Fibroblast of lung (primary cell): ENCODE results near the gene SLC6A11. TPM values are rescaled to one million over a fixed set of nuclear protein-coding genes. Genes with fewer than 3 reads are reported as not detected.

Experiments used
- DNase-seq, 2 donors: peaks; one replicate each; pipeline versions ENCODE4 v3.0.0 to v3.0.0-alpha.2; 2010; ENCODE audit warnings: low read depth in 2 of 2
- H2AFZ ChIP-seq: 2 replicates; pipeline ENCODE4 v1.5.1; 2012; ENCODE audit warnings: low read length, control low read depth, inconsistent platforms
- H3K27ac ChIP-seq: 2 replicates; pipeline ENCODE4 v1.5.1; 2011; ENCODE audit warnings: low read length, control low read depth; ENCODE audit not compliant: insufficient read depth
- H3K27me3 ChIP-seq: 2 replicates; pipeline ENCODE4 v1.5.1; 2011; ENCODE audit warnings: mild to moderate bottlenecking, low read length; ENCODE audit not compliant: control insufficient read depth, insufficient read depth
- H3K36me3 ChIP-seq: 2 replicates; pipeline ENCODE4 v1.5.1; 2011; ENCODE audit warnings: low read length; ENCODE audit not compliant: control insufficient read depth, insufficient read depth
- H3K4me1 ChIP-seq: 2 replicates; pipeline ENCODE4 v1.5.1; 2011; ENCODE audit warnings: low read length; ENCODE audit not compliant: control insufficient read depth, insufficient read depth; ENCODE audit errors: extremely low read depth
- H3K4me2 ChIP-seq: 2 replicates; pipeline ENCODE4 v1.5.1; 2011; ENCODE audit warnings: low read length, control low read depth; ENCODE audit not compliant: insufficient read depth; ENCODE audit errors: extremely low read depth
- H3K4me3 ChIP-seq, 4 experiments: fragments of 200-600 bp in 1 of 4; sonication (generic) in 1 of 4; replicated peaks in 1 of 4; 2 replicates each; pipeline ENCODE4 v1.5.1; 2011 to 2016; ENCODE audit warnings: low read length in 4 of 4, low read depth in 3 of 4, mild to moderate bottlenecking in 3 of 4, control low read depth in 2 of 4, inconsistent platforms in 1 of 4, mixed read lengths in 1 of 4; ENCODE audit not compliant: insufficient read depth in 1 of 4; ENCODE audit errors: control extremely low read depth in 1 of 4
- H3K79me2 ChIP-seq: 2 replicates; pipeline ENCODE4 v1.5.1; 2012; ENCODE audit warnings: mild to moderate bottlenecking, low read length, inconsistent platforms; ENCODE audit not compliant: control insufficient read depth, insufficient read depth
- H3K9ac ChIP-seq: 2 replicates; pipeline ENCODE4 v1.5.1; 2011; ENCODE audit warnings: mild to moderate bottlenecking, low read length, control low read depth; ENCODE audit not compliant: insufficient read depth
- H3K9me3 ChIP-seq: 2 replicates; pipeline ENCODE4 v1.5.1; 2012; ENCODE audit warnings: low read depth, low read length; ENCODE audit not compliant: control insufficient read depth, insufficient read depth
- H4K20me1 ChIP-seq: 2 replicates; pipeline ENCODE4 v1.5.1; 2011; ENCODE audit warnings: low read length; ENCODE audit not compliant: control insufficient read depth, insufficient read depth; ENCODE audit errors: extremely low read depth
- CTCF ChIP-seq, 2 donors: IDR thresholded peaks in 1 of 2; conservative IDR thresholded peaks in 1 of 2; 1 replicate in 1 of 2; 2 replicates in 1 of 2; pipeline ENCODE4 v1.5.1; 2011 to 2012; ENCODE audit warnings: low read length in 2 of 2, control low read depth in 1 of 2, inconsistent platforms in 1 of 2, low read depth in 1 of 2, mild to moderate bottlenecking in 1 of 2
- EZH2 ChIP-seq: IDR thresholded peaks from 2 replicates; pipeline ENCODE4 v1.5.1; 2012; ENCODE audit warnings: low read length, control low read depth, mild to moderate bottlenecking; ENCODE audit errors: missing control alignments
- polyA plus RNA-seq, 2 donors: library from polyadenylated mRNA; depleted of rRNA in 1 of 2; stranded (reverse) in 1 of 2; unstranded in 1 of 2; fragments of >200 nt; gene quantifications; 2 replicates each; pipeline ENCODE4 v1.2.1, GENCODE V29; 2011 to 2012; ENCODE audit warnings: missing spikeins in 1 of 2
- total RNA-seq: library from RNA; depleted of rRNA; stranded (reverse); fragments of >200 nt; gene quantifications from 2 replicates; pipeline ENCODE4 v1.2.1, GENCODE V29; 2014

SLC6A11 gene
- total and polyA plus RNA-seq, 2 donors (not counting 1 experiment from before 2014, with no cell fraction given) = 0.05 TPM; not detected in 1

- Histone ChIP-seq H3K4me3 (no peak overlapping the region), H3K36me3 (no peaks in the 10 kb centered on the region), H3K4me1 (no peaks in the 10 kb centered on the region), H3K4me2 (no peak overlapping the region), H3K79me2 (no peaks in the 10 kb centered on the region), H3K27me3 (no peaks in the 10 kb centered on the region), H3K9me3 (no peaks in the 10 kb centered on the region), H3K27ac (no peak overlapping the region), H4K20me1 (no peaks in the 10 kb centered on the region), H3K9ac (no peak overlapping the region), H2AFZ (no peak overlapping the region)
- DNase-seq = no peak
- no peak for TF ChIP-seq EZH2
- no peak for TF ChIP-seq CTCF (conservative IDR thresholded peaks at IDR 0.05 in 1 of 2, IDR thresholded peaks at IDR 0.05 in 1 of 2; ENCODE audit: low read depth in 1 of 2, low read length in 2 of 2)
These were observed 36.2 kb downstream of the SLC6A11 start for GRCh38 chr3:10852066-10852808.

DNA sequence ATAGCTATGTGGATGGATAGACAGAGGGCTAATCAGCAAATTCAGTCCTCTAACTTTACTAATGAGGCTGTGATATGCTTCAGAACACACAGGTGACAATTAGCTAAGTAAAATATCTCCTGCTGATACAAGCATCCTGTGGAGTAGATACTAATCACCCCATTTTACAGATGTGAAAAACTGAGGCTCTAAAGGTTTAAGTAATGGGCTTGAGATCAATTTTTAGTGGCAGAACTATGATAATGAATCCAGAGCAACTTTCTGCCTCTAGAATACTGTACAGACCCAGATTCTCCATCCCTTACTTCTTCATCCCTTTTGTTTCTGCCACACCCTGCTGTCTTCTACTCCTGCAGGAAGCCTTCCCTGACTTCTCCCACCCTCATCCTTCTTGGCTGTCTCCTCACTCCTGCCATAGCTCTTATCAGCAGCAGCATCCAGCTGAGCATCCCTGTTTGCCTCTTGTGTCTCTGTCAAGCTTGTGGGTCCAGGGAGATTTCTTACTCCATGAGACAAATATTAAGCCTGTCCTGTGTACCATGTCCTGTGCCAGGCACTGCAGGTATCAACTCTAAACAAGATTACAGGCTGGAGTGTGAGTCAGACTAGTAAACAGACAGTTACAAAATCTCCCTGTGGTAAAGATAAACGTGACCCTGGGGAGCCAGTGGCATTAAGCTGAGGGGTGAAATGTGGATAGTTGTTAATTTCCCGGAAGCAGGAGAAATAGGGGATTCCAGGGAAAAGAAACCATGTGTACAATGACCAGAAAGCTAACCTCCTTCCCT lies 39.2 kb downstream of the SLC6A11 start:
- no peak for DNase-seq

More for the DNA sequence above, 39.2 kb downstream of the SLC6A11 start:
- Histone ChIP-seq H3K9ac (no peak overlapping the region), H3K27ac (no peak overlapping the region), H3K27me3 (no peaks in the 10 kb centered on the region), H3K36me3 (no peaks in the 10 kb centered on the region), H2AFZ (no peak overlapping the region), H3K4me1 (no peaks in the 10 kb centered on the region), H3K79me2 (no peaks in the 10 kb centered on the region), H3K9me3 (no peaks in the 10 kb centered on the region), H4K20me1 (no peaks in the 10 kb centered on the region), H3K4me2 (no peak overlapping the region), H3K4me3 (no peak overlapping the region)
- TF ChIP-seq EZH2 = no peak
- TF ChIP-seq CTCF (conservative IDR thresholded peaks at IDR 0.05 in 1 of 2, IDR thresholded peaks at IDR 0.05 in 1 of 2; ENCODE audit: low read depth in 1 of 2, low read length in 2 of 2) = no peak
